ENCODE results near the gene GNB5.

The GNB5 gene

DNA sequence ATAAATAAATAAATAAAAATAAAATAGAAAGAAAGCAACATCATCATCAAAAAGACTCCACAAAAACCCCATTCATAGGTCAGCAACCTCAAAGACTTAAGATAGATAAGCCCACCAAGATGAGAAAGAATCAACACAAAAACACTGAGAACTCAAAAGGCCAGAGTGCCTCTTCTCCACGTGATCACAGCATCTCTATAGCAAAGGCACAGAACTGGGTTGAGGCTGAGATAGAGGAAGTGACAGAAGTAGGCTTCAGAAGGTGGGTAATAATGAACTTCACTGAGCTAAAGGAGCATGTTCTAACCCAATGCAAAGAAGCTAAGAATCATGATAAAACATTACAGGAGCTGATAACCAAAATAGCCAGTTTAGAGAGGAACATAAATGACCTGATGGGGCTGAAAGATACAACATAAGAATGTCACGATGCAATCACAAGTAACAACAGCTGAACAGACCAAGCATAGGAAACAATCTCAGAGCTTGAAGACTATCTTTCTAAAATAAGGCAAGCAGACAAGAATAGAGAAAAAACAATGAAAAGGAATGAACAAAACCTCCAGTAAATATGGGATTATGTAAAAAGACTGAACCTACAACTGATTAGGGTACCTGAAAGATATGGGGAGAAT lies 26.4 kb downstream of the GNB5 start:
- no peak for DNase-seq

DNA sequence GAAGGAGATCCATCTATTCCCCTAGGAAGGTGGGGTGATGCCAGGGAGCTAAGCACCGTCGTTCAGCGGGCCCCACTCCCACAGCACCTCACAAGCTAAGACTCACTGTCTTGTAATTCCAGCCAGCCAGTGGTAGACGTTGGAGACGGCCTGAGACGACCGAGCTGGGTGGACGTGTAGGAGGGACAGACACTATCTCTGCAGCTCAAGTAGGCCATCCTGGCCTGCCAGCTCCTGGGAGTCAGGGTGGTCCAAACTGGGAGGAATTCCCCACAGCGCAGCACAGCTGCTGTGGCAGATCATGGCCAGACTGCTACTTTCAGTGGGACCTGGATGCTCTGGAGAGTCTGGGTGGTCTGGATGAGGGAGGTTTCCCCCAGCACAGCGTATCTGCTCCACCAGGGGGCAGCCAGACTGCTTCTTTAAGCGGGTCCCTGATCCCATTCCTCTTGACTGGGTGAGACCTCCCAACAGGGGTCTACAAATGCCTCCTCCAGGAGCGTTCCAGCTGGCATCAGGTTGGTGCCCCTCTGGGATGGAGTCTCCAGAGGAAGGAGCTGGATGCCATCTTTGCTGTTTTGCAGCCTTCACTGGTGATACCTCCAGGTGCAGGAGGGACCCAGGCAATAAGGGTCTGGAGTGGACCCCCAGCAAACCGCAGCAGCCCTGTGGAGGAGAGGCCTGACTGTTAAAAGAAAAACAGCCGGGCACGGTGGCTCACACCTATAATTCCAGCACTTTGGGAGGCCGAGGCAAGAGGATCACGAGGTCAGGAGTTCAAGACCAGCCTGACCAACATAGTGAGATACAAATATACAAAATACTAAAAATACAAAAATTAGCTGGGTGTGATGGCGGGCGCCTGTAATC lies 27.6 kb downstream of the GNB5 start:
- no peak for DNase-seq

DNA sequence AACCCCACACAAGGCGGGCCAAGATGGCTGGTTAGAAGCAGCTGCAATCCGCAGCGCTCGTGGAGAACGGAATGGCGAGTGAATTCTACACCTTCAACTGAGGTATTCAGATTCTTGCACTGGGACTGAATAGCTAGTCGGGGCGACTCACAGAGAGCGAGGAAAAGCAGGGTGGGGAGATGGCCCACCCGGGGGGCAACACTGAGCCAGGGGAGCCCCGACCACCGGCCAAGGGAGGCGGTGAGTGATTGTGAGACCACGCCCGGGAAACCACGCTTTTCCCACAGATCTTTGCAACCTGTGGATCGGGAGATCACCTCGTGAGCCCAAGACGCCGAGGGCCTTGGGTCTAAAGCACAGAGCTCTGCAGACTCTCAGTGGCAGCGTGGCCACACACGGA lies 28.3 kb downstream of the GNB5 start:
- DNase-seq, result no peak

DNA sequence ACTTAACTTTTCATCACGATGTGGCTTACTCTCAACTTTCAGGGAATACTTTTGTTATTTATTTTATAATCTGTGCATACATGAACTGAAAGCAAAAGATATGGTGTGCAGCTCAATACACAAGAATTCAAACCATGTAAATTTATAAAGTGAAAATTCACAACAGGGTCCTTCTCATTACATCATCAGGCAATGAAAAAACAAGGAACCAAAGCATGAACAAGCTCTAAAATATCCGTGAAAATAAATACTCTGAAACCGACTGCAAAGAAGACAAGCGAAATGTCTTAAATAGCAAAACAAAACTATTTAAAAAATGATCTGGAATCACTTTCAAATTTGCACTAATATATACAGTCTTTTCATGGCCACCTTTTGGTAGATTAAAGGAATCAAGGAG lies 28.9 kb downstream of the GNB5 start:
- no peak for DNase-seq

DNA sequence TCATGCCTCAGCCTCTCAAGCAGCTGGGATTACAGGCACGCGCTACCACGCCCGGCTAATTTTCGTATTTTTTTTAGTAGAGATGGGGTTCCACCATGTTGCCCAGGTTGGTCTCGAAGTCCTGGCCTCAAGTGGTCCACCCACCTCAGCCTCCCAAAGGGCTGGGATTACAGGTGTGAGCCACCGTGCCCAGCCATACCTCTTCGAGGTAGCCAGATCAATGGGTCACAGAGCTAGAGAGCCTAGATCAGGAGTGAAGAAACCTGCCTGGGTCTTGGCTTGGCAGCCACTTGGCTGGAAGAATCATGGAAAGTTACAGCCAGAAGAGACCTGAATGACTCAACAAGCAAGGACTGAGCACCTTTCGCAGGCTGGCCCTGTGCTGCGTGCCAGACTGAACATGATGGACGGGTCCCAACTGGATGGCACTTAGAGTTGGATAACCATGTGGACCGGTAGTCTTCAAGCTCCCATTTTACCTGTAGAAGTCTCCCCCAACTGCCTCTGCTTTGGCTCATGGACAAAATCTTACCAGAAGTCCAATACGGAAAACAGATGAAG lies 29.7 kb downstream of the GNB5 start:
- no peak for DNase-seq

DNA sequence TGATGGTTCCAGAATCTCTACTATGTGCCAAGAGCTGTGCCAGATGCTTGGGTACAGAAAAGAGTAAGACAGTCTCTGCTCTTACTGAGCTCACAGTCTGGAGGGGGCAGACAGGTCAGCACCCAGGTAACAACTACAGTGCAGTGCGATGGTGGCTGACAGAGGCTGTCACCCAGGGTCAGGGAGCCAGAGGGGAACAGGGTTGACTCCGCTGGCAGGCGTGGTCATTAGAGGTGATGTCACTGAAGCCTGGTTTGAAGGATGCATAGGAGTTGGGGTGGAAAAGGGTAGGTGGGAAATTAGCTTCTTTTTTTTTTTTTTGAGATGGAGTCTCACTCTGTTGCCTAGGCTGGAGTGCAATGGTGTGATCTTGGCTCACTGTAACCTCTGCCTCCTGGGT lies 31.5 kb downstream of the GNB5 start:
- no peak for DNase-seq

DNA sequence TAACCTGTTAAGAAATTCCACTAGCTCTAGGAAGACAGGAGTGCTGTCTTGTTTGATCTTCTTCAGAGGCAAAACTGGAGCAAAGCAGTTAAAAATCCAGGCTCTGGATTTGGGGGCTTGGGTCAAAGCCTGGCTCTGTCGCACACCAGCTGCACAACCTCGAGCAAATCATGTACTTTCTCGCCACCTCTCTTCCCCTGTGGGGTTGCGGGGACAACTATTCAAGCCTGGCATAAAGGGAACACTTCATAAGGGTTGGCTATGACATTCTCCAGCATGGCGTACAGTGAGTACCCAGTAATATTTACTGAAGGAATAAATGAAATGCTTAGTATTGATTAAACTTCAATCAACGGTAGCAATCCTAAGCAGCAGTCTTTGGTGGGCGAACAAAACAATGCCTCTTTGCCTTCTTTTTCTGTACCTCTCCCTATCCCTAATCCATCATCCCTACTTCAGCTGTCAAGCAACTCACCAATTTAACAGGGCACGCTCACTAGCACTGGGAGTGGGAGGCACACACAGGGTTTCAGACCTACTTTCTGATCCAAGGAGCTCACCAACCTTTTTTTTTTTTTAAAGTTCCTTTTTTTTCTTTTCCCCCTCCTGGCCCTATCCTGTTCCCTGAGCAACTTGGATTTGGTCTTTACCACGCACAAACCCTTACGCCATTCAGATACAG lies 33.0 kb downstream of the GNB5 start:
- DNase-seq, result no peak

DNA sequence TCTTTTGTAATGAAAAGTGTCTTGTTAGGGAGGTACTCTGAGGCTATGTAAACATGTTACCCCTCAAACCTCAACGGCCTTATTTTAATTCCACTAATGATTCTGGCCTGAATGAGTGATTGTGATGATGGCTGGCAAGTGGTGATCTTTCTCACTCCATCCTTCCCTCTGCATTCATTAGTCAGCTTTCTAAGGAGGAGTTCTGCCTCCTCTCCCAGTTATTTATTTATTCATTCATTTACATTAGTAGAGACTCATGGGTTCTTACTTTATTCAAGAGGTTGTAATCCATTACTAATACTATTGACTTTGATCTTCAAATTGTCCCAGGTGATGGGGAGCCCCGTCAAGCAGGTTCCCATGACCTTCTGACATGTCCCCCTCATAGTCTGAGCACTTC lies 35.3 kb downstream of the GNB5 start:
- no peak for DNase-seq

DNA sequence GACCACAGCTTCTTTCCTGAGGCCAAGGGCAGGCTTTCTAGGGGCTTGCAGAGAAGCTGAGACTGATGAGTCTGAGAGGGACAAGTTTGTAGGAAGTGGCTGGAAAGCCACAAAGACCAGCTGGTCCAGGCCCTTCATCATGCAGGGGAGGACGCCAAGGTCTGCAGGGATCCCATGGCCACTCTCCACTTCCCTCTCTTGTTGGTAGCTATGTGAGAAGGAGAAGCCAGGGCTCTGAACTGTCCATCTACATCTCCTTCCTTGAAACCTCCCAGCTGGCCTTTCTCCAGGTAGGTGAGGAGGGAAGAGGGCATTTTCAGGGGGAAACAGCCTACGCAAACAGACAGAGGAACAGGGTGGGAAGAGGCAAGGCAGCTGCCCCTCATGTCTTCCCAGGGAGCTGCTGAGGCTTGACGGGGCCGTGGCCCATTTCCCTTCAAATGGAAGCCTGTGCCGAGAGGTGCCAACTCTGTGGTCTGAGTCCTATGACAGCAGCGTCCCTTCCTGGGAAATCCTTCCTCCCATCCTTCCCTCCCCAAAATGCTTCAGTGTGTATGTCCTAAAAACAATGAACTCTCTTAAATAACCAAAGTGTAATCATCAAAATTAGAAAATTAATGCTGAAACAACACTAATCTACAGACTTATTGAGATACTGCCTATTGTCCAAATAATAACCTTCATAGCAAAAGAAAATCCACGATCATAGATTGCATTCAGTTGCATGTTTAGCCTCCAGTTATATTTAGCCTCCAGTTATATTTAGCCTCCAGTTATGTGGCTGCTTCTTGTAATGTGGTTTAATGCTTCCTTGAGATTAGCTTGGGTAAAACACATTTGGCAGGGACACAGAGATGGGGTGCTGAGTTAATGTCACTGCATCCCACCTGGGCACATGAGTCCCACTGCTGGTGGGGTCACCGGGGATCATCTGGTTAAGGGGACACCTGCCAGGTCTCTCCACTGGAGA lies 36.0 kb downstream of the GNB5 start:
- DNase-seq, result no peak

DNA sequence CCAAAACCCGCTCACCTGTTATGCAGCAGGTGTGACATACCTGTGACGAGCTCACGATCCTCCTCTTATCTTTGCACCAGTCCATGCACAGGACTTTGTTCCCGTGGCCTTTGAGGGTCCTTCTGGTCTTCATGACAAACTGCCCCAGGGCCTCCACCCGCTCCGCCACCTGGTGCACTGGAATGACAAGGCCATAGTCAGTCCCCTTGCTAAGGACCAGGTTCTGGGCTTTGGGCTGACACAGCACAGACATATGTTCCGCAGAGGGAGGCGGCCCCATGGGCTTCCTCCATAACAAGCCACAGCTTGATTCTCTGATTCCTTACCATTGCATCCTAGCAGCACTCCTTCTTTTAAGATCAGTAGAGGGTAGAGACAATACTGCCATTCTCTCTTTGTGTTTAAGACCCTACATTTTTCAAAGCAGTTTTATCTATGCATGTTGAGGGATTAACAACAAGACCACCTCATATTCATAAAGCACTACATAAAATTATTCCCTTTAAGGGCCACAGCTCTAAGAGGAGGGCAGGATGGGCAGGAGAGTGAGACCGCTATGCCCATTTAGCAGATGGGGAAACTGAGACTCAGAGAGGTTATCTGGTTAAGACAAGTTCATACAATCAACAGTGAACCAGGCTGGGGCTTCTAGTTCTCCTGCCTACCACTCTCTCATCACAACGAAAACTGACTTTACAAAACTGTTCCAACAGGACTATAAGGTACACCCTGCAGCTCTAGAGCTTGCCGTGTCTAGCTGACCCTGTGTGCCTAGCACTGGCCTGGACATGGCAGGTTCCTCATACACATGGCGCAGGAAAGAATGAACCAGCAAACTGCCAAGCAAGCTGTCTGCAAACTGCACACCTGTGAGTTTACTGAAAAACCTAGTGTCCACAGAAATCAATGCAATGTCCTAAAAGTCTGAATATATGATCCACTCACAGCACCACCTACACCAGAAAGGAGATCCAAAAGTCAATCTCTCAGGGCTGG lies 37.0 kb downstream of the GNB5 start:
- DNase-seq, result no peak

DNA sequence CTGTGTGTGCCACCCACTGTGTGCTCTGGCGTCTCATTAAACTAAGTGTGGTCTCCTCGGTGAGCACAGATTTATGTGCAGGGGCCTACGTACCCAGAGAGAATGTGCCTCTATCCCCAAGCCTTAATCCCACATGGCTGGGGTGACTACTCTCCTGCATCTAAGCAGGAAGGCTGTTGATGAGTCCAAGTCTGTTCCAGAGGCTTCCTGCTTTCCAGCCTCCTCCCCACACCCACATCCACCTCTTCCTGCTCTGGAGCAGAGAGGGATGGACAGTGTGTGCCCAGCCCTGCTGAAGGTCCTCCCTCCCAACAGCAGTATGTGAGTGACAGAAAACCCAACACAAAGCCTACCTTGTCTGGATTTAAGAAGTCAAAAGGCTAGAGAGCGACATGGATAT lies 39.8 kb downstream of the GNB5 start:
- no peak for DNase-seq

DNA sequence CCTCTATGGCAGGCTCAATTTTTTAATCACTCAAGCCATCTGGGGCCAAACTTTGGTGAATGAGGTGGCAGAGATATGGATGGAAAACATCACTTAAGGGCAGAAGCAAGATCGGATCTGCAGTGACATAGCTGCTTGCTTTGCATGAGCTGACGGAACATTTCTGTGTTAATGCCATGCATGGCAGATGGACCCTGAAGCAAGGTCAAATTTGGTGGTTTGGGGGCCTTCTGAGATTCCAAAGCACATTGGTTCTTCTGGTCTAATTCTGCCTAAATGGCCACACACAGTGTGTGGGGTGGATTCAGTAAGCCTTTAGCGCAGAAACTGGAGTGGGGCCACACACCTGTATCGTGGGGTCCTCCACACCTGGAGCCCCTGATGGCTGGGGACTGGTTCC lies 40.3 kb downstream of the GNB5 start:
- DNase-seq, result no peak

DNA sequence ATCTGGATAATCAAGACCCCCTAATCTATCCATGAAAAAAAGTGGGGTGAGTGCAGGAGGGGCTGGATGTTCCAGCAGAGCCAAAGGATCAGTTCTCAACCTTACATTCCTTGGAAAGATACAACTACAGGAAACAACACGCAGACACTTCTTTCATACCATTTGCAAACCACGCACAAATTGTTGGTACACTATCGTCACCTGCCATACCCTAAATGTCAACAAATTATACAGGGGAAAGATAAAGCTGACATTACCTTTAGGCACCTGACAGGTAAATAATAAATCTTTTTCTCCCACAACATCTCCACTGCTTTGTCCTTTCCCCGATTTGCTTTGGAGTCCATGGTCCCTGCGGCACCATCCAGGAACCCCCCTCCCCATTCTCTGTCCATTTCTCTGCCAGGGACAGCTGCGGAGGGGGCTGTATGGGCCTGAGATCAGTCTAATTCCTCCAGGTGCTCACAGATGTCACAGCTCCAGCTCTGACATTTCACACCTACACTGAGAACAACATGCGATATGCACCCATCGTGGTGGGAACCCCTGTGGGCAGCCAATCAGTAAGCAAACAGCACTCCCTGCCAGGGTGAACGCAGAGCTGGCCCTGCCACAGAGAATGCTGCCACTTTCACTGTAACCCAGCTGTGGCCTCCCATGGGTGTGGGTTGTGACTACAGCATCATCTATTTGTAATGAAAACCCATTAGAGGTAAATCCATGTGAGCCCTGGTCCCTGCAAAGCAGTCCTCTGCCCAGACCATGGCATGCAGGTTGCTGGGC lies 41.0 kb downstream of the GNB5 start:
- DNase-seq, result no peak

DNA sequence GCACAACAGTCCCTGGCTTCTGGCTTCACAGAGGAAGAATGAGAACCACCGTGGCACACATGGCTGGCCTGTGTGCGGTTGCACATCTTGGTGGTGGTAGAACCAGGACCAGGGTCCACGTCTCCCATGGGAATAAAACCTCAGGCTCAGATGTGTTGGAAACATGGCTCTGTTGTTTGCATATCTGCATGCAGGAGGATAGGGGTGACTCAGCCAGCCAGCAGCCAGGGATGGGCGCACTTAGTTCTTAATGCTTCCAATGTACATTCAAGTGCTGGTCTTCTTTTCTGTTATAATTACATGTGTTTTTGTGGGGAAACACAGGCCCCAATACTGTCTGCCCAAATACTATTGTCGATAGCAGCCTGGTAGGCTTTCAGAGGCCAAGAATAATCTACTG lies 42.8 kb downstream of the GNB5 start:
- DNase-seq, result no peak

DNA sequence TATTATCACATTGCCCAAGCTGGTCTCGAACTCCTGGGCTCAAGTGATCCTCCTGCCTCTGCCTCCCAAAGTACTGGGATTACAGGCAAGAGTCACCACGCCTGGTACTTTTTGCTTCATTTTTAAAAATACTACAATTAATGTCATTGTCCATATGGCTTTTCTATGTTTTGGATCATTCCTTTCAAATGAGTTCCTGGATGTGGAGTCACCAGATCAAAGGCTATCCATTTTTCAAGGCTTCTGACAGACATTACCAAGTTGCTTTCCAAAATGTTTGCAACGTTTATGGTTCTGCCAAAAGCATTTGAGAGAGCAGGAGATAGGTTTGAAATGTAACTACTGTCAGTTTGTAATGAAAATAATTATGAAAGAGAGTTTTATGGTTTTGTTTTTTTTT lies 44.4 kb downstream of the GNB5 start:
- no peak for DNase-seq

DNA sequence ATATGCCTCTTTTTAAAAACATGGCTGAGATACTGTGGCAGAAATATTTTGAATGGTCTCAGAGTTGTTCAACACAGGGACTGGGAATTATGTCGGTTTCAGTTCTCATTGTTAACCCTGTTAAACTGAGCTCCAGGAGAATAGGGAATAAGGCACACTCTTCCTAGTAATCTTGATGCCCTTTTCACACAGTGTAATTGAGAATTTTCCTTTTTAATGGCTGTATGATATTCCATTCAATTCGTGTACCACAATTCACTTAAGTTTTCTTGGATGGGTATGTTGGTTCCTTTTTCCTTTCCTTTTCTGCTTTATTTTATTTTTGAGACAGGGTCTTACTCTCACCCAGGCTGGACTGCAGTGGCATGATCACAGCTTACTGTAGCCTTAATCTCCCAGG lies 44.9 kb downstream of the GNB5 start:
- DNase-seq, result no peak

DNA sequence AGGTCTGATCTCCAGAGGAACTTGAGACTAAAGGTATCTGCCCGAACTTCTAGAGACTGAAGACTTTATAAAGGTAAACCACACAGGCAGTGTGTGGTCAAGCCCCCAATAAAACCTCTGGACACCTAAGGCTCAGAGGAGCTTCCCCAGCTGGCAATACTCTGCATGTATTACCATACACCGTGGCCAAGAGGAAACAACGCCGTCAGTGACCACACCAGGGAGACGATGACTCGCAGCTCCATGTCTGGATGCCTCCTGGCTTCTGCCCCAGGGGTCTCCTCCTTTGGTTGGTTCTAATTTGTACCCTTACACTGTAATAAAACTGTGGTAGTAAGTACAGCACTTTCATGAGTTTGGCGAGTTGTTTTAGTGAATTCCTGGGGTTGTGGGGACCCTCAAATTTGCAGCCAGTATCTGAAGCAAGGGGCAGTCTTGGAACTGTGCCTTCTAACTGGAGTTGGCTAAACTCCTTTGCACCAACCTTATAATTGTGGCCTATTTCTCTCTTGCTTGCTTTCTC lies 46.5 kb downstream of the GNB5 start:
- no peak for DNase-seq

DNA sequence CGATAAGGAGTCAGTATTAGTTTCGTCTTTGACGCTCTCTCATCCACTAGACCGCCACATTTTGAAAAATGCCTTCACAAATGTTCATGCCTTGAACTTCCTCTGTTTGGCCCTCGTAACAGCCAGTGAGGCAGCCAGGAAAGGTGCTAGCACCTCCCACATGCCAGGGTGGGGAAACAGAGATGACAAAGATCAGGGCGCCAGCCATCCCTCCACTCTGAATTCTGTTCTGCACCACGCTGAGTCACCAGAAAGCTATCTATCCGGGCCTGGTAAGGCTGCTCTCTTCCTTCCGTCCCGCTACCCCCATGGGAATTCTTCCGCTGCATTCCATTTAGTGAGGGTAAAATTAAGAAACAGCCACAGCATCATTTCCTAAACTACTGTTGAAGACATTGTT lies 47.3 kb downstream of the GNB5 start:
- no peak for DNase-seq

DNA sequence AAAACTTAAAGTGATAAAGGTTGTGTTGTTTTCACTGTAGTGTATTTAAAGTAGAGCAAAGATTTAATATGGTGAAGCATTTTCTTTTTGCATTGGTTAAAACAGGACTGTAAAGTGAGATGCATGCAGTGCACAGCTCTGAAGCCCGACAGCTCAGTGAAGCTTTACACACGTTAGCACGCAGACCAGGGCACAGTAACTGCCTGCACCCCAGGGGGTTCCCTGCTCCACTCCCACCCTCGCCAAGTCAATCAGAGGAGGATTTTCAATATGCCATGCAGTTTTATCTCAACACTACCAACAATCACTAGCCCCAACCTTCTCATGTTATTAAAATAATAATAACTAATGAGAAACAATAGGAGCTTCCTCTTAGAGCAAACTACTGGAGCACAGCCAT lies 50.5 kb downstream of the GNB5 start:
- DNase-seq, result no peak

All from SW 1271 (cell line).